Measurements from ENCODE around the gene SESN3.

Gene SESN3

GRCh38 chr11:95267601-95268213 is 36.7 kb upstream of the SESN3 start:
- H3K27me3 ChIP-seq (ENCODE audit: insufficient read depth, poor library complexity, severe bottlenecking): no peaks in the 10 kb centered on the region
- no peak overlapping the region for H3K4me3 ChIP-seq (replicated peaks; ENCODE audit: insufficient read depth, low read length)
- no peak overlapping the region for H3K27ac ChIP-seq (replicated peaks)
- TF ChIP-seq REST (IDR thresholded peaks at IDR 0.05; ENCODE audit: insufficient replicate concordance, low read depth) (no peak), POLR2AphosphoS5 (IDR thresholded peaks at IDR 0.05; ENCODE audit: low read depth) (no peak), CTCF (IDR thresholded peaks at IDR 0.05; ENCODE audit: insufficient read depth, low read length) (no peak), GABPA (IDR thresholded peaks at IDR 0.05; ENCODE audit: low read depth) (no peak), SPI1 (IDR thresholded peaks at IDR 0.05; ENCODE audit: borderline replicate concordance, low read depth) (no peak)
- no peak for DNase-seq (ENCODE audit: low read depth in 1 of 2, low spot score in 1 of 2)

GRCh38 chr11:95266751-95267374 is 35.9 kb upstream of the SESN3 start:
- TF ChIP-seq CTCF (IDR thresholded peaks at IDR 0.05; ENCODE audit: insufficient read depth, low read length): no peak
- TF ChIP-seq GABPA (IDR thresholded peaks at IDR 0.05; ENCODE audit: low read depth): no peak
- no peak for TF ChIP-seq REST (IDR thresholded peaks at IDR 0.05; ENCODE audit: insufficient replicate concordance, low read depth)
- no peak for TF ChIP-seq SPI1 (IDR thresholded peaks at IDR 0.05; ENCODE audit: borderline replicate concordance, low read depth)
- no peak for TF ChIP-seq POLR2AphosphoS5 (IDR thresholded peaks at IDR 0.05; ENCODE audit: low read depth)
- DNase-seq (ENCODE audit: low read depth in 1 of 2, low spot score in 1 of 2): no peak
- H3K4me3 ChIP-seq (replicated peaks; ENCODE audit: insufficient read depth, low read length): no peak overlapping the region
- no peaks in the 10 kb centered on the region for H3K27me3 ChIP-seq (ENCODE audit: insufficient read depth, poor library complexity, severe bottlenecking)
- no peak overlapping the region; the same call in 1 of the 2 replicates for H3K27ac ChIP-seq (replicated peaks)

GRCh38 chr11:95264881-95265280 is 33.9 kb upstream of the SESN3 start:
- H3K27ac ChIP-seq (replicated peaks): no peak overlapping the region
- no peak for TF ChIP-seq POLR2AphosphoS5 (IDR thresholded peaks at IDR 0.05; ENCODE audit: low read depth)
- no peak for TF ChIP-seq REST (IDR thresholded peaks at IDR 0.05; ENCODE audit: insufficient replicate concordance, low read depth)
- no peak for TF ChIP-seq GABPA (IDR thresholded peaks at IDR 0.05; ENCODE audit: low read depth)
- TF ChIP-seq CTCF (IDR thresholded peaks at IDR 0.05; ENCODE audit: insufficient read depth, low read length): no peak
- no peak for TF ChIP-seq SPI1 (IDR thresholded peaks at IDR 0.05; ENCODE audit: borderline replicate concordance, low read depth)
- H3K27me3 ChIP-seq (ENCODE audit: insufficient read depth, poor library complexity, severe bottlenecking): no peaks in the 10 kb centered on the region
- no peak for DNase-seq (ENCODE audit: low read depth in 1 of 2, low spot score in 1 of 2)
- H3K4me3 ChIP-seq (replicated peaks; ENCODE audit: insufficient read depth, low read length): no peak overlapping the region

Data from HL-60 (cell line).